ENCODE results near the gene ITGA6. TPM values are rescaled to one million over a fixed set of nuclear protein-coding genes. Genes with fewer than 3 reads are reported as not detected.
A peak's percentile ranks its signal among the peaks of the same experiment; 100 is the strongest.

The ITGA6 gene
- total RNA-seq, 2 donors from 2014 or later, result 90.0 to 210 TPM

DNA sequence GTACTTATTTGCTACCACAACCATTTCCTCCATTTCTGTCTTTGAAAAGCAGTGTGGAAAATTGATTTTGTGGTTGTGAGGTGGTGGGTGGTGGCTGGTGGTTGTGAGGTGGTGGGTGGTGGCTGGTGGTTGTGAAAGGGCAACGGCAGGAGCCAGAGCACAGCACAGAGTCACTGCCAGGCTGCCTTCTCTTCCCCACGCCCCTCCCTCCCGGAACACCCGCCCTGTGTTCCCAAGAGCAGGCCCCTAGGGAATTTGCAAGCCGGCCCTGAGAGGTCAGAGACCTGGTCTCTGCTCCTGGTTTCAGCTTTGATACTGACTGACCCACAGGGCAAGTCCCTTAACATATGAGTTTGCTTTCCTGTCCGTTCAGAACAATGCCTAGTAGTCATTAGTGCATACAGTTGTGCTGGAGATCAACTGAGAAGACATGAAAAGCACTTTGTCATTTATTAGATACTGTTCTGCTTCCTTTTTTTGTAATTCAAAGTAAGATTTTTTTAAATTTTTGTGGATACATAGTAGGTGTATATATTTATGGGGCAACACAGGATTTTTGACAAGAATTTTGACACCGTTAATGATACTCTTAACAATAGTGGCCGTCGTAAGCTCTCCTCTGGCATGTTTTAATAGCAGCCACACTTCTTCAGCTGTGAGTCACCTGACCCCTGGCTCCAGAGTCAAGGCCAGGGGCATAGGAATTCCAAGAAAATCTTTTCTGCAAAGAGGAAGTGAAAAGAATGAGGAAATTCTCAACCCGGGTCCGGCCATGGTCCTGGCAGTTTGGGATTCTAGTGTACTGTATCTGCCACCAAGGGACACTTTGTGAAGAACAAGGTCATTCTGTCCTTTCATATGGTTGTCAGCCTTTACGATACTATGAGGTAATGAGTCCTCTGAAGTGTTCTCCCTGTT, 53.2 kb downstream of the ITGA6 start:
- Histone ChIP-seq H3K27ac (peak overlapping the region in 2 of 4 donors; percentile 8 to 25), H3K9me3 (no peaks in the 10 kb centered on the region), H3K4me3 (no peak overlapping the region), H3K27me3 (no peaks in the 10 kb centered on the region), H3K4me1 (peaks cover 9% of the 10 kb centered on the region), H3K36me3 (replicated peaks in 1 of 2; ENCODE audit: insufficient read depth in 1 of 2, low read depth in 2 of 2) (peaks cover 0 to 16% of the 10 kb centered on the region in 2 donors)
- WGBS, 2 donors, result 60 to 62% methylated on average over 11 to 12 of the region's 12 CpGs
- no peak for DNase-seq
- TF ChIP-seq, protein P1, sequence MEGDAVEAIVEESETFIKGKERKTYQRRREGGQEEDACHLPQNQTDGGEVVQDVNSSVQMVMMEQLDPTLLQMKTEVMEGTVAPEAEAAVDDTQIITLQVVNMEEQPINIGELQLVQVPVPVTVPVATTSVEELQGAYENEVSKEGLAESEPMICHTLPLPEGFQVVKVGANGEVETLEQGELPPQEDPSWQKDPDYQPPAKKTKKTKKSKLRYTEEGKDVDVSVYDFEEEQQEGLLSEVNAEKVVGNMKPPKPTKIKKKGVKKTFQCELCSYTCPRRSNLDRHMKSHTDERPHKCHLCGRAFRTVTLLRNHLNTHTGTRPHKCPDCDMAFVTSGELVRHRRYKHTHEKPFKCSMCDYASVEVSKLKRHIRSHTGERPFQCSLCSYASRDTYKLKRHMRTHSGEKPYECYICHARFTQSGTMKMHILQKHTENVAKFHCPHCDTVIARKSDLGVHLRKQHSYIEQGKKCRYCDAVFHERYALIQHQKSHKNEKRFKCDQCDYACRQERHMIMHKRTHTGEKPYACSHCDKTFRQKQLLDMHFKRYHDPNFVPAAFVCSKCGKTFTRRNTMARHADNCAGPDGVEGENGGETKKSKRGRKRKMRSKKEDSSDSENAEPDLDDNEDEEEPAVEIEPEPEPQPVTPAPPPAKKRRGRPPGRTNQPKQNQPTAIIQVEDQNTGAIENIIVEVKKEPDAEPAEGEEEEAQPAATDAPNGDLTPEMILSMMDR (IDR thresholded peaks at IDR 0.05), result no peak
- TF ChIP-seq POLR2A (IDR thresholded peaks at IDR 0.05), result no peak
- intact Hi-C loops (cut with DNase I), result no loop called here
- peak; percentile 56 for ATAC-seq

DNA sequence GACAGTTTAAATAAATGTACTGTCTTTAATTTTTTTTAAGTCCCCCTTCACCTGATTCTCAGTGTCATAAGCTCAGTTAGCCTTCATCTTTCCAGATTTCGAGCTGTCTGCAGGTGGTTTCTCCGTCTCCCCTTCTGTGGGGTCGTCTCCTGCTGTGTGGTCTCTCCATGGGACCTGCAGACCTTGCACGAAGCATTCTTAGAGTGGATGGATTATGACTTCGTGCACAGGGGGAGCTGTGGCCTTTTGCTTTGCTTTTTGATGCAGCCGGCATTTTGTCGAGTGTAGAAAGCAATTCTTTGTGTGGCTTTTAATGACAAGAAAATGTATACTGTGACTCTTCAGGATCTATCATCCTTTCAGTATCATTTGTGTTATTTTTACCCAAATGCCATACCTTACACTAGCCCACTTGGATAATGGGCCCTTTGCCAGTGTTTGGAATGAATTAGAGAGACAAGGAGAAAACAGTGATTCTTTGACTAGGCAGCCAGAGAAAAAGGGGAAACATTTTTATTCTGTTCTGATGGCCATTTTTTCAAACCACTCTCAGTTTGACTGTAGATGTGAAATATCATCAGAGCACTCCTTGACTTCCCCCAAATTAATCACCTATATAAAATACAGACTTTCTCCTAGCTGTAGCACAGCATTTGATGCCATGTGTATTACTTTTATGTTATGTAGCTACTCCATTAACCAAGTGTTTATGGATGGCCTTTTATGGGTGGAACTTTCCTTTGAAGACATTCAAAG, 54.3 kb downstream of the ITGA6 start:
- H3K36me3 ChIP-seq (replicated peaks in 1 of 2; ENCODE audit: insufficient read depth in 1 of 2, low read depth in 2 of 2), result peaks cover 0 to 18% of the 10 kb centered on the region in 2 donors
- no peaks in the 10 kb centered on the region for H3K9me3 ChIP-seq
- TF ChIP-seq, protein P1 (IDR thresholded peaks at IDR 0.05), result no peak
- no peak for TF ChIP-seq POLR2A (IDR thresholded peaks at IDR 0.05)
- no peak for DNase-seq
- peaks cover 9% of the 10 kb centered on the region for H3K4me1 ChIP-seq
- no peak overlapping the region for H3K4me3 ChIP-seq
- intact Hi-C loops (cut with DNase I), result no loop called here
- H3K27me3 ChIP-seq, result no peaks in the 10 kb centered on the region
- 88 to 91% methylated on average over 7 of the region's 7 CpGs for WGBS, 2 donors
- no peak for ATAC-seq
- peak overlapping the region in 1 of 4 donors; percentile 25 for H3K27ac ChIP-seq

DNA sequence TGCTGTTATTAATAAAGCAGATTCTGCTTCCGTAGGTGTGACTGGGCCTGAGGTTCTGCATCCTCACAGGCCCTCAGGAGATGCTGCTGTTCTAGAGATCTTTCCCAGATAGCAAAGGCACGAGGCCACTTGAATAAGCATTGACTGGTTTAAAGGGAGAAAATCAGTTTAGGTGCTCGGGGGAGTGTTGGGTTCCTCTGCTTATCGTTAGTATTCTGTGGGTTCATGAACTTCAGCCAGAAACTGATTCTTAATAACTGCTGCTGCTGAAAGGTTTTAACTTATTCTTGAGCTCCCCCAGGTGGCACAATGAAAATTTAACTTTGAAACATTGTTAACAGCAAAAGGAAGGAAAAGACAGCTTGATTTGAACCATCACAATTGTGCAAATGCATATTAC, 56.9 kb downstream of the ITGA6 start:
- H3K36me3 ChIP-seq (replicated peaks in 1 of 2; ENCODE audit: insufficient read depth in 1 of 2, low read depth in 2 of 2), result peaks cover 0 to 31% of the 10 kb centered on the region in 2 donors
- no peak for ATAC-seq

GRCh38 chr2:172484706-172485105, 57.3 kb downstream of the ITGA6 start:
- Histone ChIP-seq H3K36me3 (replicated peaks in 1 of 2; ENCODE audit: insufficient read depth in 1 of 2, low read depth in 2 of 2) (peaks cover 0 to 35% of the 10 kb centered on the region in 2 donors), H3K27me3 (no peaks in the 10 kb centered on the region), H3K4me1 (peaks cover 9% of the 10 kb centered on the region), H3K9me3 (no peaks in the 10 kb centered on the region), H3K4me3 (no peak overlapping the region), H3K27ac (no peak overlapping the region)
- ATAC-seq (no peak), DNase-seq (no peak)
- no peak for TF ChIP-seq POLR2A (IDR thresholded peaks at IDR 0.05)
- TF ChIP-seq, protein P1 (IDR thresholded peaks at IDR 0.05), result no peak
- intact Hi-C loops (cut with DNase I), result no loop called here
- 82 to 85% methylated on average over 2 of the region's 2 CpGs for WGBS, 2 donors

More for the DNA sequence above, 56.9 kb downstream of the ITGA6 start:
- 36 to 52% methylated on average over 4 of the region's 4 CpGs for WGBS, 2 donors
- Histone ChIP-seq H3K4me3 (no peak overlapping the region), H3K27ac (no peak overlapping the region), H3K9me3 (no peaks in the 10 kb centered on the region), H3K4me1 (peaks cover 9% of the 10 kb centered on the region), H3K27me3 (no peaks in the 10 kb centered on the region)
- DNase-seq, result no peak
- TF ChIP-seq, protein P1 (IDR thresholded peaks at IDR 0.05), result peak in 4 of 7 experiments; percentile 26 to 38 (median 30)
- no peak for TF ChIP-seq POLR2A (IDR thresholded peaks at IDR 0.05)
- intact Hi-C loops (cut with DNase I), result no loop called here

All from body of pancreas (tissue), 4 donors.